Middle frontal gyrus (tissue), 1 donor: ENCODE data around the gene ARHGAP26.

Source experiments
- DNase-seq: peaks from one replicate; pipeline ENCODE4 v3.0.0-alpha.2; 2015; ENCODE audit warnings: low spot score; ENCODE audit errors: extremely low spot score

ARHGAP26 gene

DNA sequence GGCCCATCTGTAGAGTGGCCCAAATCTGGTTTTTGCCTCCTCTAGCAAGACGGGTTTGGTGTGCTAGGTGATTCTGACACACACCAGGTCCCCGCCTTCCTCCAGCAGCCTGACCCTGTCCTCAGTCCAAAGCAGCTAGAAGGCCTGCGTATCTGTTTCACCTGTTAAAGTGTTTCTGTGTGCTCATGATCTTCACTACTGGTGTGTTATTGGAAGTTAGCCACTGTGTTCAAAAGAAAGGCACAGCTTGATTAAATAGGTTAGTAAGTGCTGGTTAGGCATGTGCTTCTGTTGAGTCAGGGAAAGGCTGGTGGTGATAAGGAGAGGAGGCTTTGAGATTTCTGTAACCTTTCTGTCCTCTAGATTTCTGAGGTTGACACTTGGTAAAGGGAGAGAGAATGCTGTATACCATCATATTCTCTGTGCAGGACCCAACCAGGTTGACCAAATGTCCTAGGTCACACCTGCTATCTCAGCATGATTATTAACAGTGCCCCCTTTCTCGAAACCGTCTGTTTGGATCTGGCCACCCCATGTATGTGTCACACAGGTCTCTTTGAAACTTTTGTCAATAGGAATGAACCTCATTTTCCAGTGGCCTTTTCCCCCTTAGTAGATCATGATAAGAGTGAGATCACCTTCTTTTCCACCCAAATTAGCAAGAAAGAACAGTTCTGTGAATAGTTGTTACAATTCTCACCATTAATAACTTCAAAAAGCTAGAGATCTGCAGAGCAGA is 58.8 kb downstream of the ARHGAP26 start:
- no peak for DNase-seq

DNA sequence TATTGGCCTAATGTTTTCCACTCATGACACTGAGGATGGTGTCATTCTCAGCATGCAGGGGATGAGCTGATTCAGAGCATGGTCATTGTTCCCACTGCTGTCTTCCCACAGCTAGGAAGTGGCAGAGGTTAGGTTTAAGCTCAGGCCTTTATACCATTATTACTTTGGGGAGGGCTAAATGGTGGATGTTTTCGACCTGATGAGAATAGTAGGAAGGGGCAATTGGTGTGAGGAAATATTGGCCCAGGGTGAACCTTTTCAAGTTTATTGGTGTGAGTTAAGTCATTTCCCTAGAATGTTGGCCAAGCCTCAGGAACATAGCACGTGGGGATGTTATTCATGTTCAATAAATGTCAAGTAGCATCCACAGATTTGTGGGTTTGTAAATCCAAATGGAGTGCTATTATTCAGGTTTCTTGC is 59.6 kb downstream of the ARHGAP26 start:
- DNase-seq, result no peak

DNA sequence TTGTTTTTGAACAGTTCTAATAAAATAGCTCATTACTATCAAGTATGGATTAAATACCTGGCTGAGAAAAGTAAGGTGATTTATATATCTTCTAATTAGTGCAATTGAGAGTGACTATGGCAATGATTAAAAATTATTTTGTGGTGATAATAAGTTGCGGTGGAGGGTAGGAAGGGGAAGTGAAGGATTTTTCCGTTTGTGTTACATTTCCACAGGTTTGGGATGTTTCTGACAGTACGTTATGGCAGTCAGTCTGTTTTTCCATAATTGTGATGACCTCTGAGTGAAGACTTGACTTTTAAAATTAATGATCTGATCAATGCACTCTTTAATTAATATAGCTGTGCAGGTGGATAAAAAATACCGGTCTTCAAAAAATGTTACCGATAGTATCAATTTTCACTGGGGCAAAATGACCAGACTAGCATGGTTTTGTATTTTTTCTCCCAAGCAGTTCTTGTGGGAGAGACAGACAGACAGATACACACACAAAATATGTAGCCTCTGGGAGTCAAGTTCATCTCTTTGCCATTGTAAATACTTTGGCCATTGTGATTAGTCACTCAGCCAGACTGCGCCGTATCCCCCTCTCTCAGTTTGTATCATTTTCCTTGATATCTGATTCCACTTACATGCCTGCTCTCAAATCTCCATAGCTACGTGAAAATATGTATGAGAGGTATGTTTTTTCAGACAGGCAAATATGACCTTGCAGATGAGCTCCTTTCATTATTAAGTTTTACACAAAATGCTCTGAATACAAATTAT is 60.2 kb downstream of the ARHGAP26 start:
- DNase-seq, result no peak

DNA sequence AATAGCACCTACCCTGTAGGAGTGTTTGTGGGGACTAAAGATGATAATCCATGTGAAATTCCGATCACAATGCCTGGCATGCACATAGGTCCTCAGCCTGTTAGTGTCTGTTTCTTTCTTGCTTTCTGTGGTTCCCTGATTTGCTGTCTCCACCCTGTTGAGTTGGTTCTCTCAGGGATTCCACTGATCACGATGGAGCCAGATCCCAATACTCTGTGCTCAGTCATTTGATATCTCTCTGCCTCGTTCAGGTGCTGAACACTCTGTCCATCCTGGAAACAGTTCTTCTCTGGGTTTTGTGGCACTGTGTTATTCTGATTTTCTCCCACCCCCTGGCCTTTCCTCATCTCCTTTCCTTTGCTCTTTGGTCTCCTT is 60.8 kb downstream of the ARHGAP26 start:
- DNase-seq, result no peak

DNA sequence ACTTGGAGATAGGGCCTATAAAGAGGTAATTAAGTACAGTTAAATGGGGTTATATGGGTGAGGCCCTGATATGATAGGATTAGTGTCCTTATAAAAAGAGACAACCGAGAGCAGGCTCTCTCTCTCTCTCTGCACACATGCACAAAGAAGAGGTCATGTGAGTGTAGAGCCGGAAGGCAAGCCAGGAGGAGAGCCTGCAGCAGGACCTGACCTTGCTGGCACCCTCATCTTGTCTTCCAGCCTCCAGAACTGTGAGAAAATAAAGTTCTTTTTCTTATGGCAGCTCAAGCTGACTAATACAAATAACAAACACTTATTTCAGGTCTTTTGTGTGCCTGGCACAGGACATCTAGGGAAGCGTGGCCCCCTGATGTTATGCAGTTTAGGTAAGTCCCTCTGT is 62.1 kb downstream of the ARHGAP26 start:
- DNase-seq, result no peak

DNA sequence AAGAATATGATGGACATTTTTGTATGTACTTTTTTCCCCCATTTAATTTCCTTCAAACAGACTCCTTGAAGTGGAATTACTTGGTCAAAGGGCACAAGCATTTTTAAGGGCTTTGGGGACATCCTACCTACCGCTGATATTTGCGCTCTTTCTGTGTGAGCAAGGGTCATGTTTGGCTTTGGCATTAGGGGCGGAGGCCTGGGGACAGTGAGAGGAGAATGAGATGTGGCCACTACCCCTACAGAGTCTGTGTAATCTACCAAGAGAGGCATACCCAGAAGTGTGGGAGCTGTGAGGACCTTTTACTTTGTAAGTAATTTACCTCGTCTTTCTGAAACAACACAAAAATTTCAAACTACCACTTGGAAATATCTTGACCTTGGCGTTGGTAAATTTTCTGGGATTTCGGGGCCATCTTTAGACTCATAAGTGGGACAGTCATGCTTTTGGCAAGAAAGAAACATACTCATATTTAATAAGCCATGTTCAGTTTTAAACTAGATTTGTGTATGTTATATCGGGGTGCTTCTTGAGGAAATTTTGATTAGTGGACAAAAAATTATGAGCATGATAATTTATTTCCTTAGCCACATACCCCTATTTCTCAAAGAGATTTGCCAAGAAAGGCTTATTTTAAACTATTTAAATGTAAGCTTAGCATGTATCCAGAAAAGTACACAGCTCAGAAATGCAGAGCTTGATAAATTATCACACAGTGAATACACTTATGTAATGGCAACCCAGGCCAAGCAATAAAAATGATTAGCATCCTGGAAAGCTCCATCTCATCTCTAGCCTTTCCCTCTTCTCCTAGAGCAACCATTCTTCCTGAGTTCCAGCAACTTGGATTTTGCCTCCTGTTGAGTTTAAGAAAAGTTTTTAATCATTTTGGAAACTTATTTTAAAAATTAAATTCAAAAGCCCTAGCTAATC is 63.6 kb downstream of the ARHGAP26 start:
- no peak for DNase-seq

DNA sequence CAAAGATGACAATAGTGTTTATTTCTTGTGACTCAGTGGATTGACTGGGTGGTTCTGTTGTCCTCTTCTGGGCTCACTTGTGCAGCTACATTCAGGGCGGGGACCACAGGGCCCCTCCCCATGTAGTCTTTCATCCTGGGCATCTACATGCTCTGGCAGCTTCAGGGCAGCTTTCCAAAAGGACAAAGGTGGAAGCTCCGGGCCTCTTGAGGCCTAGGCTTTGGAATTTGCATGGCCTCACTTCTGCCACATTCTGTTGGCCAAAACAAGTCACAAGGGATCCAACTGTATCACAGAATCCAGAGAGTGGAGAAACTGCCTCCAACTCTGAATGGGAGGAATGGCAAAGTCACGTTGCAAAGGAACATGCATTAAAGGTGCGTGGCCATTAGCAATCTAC is 64.3 kb downstream of the ARHGAP26 start:
- DNase-seq, result no peak

DNA sequence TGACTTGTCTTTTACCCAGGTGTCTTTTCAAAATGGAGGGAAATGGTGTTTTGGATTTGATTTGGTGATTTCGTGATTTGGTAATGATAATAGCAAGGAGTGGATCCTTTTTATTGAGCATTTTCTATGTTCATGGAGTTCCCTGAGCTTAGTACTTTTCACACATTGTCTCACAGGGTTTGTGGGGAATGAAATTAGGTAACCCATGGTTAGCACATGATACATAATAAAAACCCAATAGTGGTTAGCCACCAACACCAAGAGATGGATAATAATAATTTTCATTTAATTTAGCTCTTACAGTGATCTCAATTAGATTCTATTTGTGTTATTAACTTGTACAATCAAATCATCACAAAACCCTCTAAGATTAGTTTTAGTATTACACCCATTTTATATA is 65.4 kb downstream of the ARHGAP26 start:
- DNase-seq, result no peak

DNA sequence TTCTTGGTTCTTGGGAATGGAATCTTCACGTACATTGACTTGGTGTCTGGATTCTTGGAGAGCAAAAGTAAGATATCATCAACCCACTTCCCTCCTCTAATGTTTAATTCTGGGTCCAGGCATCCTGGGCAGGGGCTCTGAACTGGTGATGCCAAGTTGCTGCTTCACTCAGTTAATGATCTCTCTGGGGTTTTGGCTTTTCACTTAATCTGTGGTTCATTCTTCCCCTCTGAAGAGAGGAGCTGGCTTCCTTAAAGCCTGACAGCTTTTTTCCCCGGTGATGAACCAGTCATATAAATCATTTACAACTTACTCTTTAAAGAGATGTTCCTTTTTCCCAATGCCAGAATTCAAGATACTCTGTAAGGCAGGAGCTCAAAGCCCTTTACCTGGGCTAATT is 65.9 kb downstream of the ARHGAP26 start:
- DNase-seq, result no peak

DNA sequence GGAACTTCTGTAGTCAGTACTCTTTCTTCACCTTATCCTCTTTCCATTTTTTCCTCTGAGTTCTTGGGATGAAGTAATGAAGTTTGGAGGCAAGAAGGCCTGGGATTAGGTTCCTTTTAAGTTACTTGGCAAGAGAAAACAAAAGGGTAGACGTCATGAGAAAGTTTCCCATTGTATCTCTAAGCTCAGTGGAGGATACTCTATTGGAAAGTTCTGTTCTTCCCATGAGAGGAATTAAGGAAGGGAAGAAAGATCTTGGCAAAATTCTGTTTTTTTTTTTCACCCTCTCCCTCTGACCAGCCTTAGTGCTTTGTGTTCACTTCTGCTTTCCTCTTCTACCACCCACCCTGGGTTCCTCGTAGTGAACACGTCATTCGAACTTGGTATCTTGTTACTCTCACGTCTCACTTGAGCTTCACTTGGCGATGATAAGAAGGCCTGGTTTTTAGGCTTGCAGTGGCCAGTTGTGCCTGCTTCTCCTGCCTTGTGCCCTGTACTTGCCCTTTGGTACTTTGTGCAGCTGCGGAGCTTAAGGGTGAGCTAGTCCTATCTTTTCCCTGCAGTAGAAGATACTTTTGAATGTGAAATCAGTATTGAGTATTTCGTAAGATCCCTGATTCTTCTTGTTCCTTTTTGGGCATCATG is 67.0 kb downstream of the ARHGAP26 start:
- no peak for DNase-seq

DNA sequence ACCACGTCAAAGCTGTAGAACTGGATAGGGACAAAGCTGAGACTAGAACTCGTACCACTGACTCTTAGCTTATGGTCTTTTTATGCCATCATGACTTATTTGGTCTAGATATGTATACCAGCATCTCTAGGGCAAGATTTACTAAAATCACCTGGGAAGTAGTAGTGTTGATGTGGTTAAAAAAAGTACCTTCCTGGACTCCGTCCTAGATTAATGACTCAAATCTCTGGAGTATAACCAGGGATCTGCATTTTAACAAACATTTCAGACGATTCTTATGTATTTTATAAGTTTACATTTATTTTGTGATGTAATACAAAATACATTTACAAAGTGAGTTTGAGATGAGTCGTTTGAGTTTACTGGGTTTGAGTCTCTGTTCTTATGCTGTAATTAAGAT is 68.7 kb downstream of the ARHGAP26 start:
- no peak for DNase-seq

DNA sequence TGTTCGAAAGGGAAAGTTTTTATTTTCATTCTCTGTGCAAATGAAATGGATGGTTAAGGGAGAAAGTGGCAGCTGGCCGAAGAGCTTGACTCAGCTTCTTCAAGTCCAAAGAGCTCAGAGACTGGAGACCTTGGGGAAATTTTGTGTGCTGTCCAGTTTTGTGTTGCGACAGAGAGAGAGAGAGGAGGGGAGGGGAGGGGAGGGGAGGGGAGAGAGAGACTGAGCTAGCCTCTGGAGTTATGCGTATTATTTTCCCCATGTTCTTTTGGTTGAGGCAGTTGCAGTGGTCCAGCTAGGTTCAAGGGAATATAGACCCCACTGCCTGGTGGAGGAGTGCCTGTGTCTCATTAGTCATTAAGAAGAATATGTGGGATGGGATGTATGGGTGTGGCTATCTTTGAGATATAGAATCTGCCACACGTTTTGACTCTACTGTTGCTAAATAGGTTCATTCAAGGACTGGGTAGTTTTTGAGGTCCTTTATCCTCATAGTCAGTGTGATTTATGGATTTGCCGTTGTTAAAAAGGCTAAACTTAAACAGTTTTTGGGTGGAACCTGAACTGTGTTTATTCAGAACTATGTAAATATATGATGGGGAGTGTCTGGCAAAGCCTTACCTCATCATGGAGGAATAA is 69.7 kb downstream of the ARHGAP26 start:
- DNase-seq, result no peak

DNA sequence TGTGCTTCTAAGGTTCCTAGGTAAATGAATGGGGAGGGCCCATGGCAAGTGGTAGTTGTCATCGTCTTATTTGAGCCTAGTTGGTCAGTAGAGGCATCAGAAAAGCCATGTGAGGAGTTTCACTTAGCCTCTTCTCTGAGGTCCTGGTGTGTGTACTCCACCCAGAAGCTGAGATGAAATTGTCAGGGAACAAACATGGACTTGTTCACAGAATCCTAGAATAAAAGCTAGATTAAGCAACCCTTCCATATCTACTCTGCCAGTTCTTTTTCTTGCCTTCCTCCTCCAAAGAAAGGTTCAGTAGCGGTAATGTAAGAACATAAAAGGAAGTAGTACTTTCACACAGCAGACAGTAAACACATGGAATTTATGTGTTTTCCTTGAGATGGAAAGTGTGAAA is 70.4 kb downstream of the ARHGAP26 start:
- no peak for DNase-seq

DNA sequence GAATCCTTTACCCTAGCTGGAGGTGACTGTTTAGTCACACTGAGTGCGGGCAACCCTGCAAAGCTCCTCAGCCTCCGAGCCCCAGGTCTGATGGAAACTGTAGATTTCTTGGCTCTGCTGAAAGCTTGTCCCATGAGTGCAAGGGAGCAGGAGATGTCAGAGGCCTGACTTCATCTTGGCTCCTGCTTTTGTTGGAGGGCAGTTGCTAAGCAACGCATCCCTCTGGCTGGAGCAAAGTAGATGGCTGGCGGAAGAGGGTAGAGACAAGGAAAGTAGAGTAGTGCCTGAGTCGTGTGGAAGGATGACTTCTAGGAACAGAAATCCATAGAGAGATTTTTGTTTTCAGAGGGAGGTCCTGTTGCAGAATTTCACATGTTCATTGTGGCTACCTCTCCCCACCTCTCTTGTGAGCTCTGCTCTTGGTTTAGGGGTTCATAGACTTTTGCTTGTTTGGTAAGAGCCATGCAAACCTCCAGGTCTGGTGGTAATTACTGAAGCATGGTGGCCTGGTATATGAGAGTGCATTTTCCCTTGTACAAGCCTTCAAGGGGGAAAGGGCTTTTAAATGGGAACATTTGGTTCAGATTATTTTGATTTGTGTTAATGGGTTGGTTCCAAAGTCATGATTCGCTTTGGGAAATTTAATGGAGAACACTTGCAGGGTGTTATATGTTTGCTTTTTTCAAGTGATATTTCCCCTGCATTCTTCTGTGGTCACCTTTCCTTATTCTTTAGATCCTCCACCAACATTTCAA is 71.5 kb downstream of the ARHGAP26 start:
- no peak for DNase-seq

DNA sequence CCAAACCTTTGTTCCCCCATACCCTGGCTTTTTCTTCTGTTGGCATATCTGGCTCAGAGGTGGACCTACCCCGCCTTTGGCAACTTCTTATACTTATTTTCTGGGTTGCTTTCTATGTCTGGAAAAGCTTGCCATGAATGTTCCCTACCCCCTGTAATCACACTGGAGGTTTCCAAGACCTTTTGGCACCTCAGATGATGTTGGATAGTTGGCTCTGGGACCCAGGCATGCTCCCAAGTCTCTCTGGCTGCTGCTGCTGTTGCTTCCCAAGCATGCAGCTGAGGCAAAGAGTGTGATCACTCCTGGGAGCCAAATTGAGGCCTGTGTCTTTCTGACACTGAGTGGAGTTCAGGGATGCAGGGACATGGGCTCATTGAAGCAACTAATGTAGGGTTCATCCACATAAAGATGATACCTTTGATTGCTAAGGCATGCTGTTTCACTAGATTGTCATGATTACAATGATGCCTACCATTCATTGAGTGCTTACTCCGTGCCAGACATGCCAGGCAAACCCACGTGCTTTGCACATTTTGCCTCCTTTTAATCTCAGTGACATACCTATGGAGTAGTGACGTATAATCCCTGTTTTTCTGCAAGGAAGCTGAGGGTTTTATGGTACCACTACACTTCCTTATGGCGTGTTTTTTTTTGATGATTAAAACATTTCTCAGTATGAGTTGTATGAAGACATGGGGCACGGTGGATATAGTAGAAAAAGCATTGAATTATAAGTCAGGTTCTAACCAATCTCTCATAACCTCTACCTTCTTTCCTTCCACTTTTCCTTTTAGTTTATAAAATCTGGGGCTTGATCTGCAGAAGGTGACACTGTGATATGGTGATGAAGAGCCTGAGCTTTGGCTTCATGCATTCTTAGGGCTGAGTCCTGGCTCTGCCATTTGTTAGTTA is 73.1 kb downstream of the ARHGAP26 start:
- DNase-seq, result no peak

DNA sequence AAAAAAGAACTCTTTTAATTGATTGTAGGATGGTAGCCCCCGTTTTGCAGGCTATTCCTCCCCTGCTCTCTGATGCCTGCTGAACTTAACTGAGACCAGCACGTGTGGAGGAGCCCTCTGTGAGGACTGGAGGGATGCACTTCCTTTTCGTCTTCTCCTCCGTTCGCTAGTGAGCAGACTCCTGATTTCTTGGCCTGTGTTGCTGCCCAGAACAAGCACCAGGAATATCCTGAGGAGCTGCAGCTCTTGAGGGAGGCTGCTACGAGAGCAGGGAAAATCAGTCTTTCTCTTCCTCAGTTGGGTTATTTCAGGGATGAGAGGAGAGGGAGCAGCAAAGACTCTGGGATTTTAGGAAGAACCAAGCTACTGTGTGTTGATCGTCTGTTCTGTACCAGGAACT is 74.7 kb downstream of the ARHGAP26 start:
- DNase-seq, result no peak

DNA sequence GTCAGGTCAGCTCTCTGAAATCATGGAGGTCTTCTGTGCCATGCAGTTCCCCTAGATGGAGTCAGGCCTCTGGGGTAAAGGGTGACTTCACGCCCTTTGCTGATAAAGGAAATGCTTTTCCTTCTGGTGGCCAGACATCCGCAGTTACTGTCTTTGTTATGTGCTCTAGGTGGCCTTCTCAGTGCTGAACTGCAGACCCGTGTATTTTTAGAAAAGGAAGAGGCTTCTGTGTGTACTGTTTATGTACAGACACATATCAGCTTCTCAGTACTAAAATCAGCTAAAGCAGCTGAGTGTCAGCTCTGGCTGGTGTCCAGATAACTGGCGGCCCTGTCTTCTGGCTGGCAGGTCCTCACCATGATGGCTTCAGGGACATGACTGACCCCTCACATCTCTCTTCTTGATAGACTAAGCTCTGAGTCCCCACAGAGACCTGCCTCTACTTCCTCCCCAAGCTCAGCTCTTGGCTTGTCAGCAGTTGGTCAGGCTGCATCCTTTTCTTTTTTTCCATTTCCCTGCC is 75.3 kb downstream of the ARHGAP26 start:
- DNase-seq, result no peak

DNA sequence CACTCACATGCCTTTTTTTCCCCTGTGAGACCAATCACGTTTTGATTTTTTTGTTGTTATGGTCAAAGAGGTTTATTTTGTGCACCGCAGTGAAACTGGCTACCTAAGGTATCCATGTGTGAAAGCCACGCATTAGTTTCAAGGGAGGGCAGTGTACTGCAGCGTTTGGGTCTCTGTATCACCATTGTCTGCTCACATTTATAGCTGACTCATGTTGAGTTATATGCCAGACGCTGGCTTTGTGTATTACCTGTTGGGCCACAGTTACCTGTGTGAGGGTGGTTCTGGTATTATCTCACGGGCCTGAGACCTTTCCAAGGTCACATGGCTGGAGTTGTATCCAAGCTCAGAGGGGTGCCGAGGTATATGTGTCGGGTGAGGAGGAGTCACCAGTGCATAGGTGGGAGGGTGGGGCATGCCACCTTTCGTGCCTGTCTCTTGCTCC is 75.8 kb downstream of the ARHGAP26 start:
- no peak for DNase-seq

DNA sequence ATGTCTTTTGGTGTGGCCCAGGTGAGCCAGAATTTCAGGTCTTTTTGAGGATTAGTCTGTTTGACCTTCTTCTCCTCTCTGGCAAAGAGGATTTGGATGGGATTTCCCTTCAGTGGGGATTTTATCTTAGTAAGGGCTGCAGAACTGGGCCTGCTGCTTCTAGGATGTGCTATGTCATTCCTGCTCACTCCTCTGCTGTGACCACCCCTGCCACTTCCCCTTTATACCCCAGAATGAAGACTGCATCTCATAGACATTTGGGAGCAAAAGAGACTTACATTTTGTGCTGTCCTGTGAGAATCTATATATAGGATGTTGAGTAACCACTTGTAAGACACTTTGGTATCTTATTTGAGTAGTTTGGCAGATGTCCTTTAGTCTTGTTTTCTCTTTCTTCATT is 76.2 kb downstream of the ARHGAP26 start:
- DNase-seq, result no peak
